Heart left ventricle (tissue), 13 donors: ENCODE results near the gene EXOC1L.

Source experiments
- CTCF ChIP-seq, 12 donors: fragments of 200-600 bp; sonication (generic) in 4 of 12; IDR thresholded peaks; one replicate each; pipeline versions ENCODE4 v1.5.0 to v1.8.0; 2018 to 2022; ENCODE audit warnings: antibody characterized with exemption in 12 of 12, mild to moderate bottlenecking in 5 of 12
- POLR2A ChIP-seq, 2 donors: fragments of 450-650 bp; IDR thresholded peaks; one replicate each; pipeline ENCODE4 v1.6.1; 2017; ENCODE audit warnings: antibody characterized with exemption in 2 of 2, mild to moderate bottlenecking in 2 of 2, moderate library complexity in 2 of 2
- donor health status: ischemic (EF 13 %, LVEDD 7.1; RV severe dilation, severe dysfunction).
- donor health status: DM: no; HTN: yes; CAD: no.
- donor health status: DM: no; HTN: no; CAD: no.
- donor health status: ischemic (EF 25% LVEDD 6.9; RV normal size, moderate dysfunction).
- donor health status: ischemic (EF 25% LVEDD 5.7; RV mildly dilated, moderate dysfunction).
- donor health status: ischemic (EF 35%, LVEDD 5.7; RV mildly dilated, moderate dysfunction).
- donor health status: nonischemic (EF 11% LVEDD 7.7; RV severe dilation, severe dysfunction).
- donor health status: DM: yes; HTN: yes; CAD: no.
- donor health status: PGD.
- donor health status: ischemic (EF 29% LVEDD 5.4; RV normal size, mild dysfunction).
- donor health status: nonischemic (EF 23%, LVEDD 6.1; RV moderate dilation, normal function).

- no peak for TF ChIP-seq CTCF (IDR thresholded peaks at IDR 0.05)
- no peak for TF ChIP-seq POLR2A (IDR thresholded peaks at IDR 0.05)
Measured at GRCh38 chr4:55794053-55794452, 25.5 kb upstream of the EXOC1L start.
